Inferior parietal cortex (tissue), 1 donor: ENCODE measurements around the gene STARD3.
"Not testable (repeated sequence)": the region's sequence is repeated elsewhere in the genome, so short reads cannot be mapped to it uniquely, and the experiment has no call there.

Experiments used
- DNase-seq: peaks from one replicate; pipeline ENCODE4 v3.0.0-alpha.2; 2016; ENCODE audit errors: extremely low spot score

The STARD3 gene

DNA sequence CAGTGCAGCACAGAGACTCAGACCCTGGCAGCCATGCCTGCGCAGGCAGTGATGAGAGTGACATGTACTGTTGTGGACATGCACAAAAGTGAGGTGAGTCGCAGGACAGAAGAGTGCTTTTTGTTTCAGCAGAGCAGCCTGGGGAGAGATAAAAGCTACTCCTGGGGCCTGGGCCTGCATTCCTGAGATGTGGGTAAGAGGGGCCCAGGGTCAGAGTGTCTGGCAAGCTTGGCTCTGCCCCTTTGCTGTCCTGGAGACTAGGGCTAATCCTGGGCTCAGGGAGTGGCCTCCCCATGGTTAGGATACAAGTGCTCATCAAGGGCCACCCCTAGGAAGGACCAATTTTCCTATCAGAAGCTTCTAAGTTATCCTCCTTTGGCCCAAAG is 58.1 kb downstream of the STARD3 start:
- DNase-seq: no peak

DNA sequence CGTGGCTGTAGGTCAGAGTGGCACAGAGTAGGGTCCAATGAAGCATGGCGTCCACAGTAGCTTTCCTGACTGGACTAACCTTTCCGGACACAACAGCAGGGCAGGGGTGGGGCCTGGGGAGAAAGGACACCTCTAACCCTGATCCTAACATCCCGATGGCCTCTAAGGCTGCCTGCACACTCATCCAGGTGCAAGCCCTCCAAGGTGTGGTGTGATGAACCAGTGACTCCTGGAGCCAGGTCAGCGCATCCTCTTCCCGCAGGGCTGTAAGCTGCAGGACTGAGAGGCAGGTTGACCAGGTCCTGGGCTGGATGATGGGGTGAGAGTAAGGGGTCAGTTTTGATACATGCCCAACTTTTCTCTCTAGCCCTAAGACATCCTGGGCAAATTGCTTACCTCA is 59.8 kb downstream of the STARD3 start:
- no peak for DNase-seq

DNA sequence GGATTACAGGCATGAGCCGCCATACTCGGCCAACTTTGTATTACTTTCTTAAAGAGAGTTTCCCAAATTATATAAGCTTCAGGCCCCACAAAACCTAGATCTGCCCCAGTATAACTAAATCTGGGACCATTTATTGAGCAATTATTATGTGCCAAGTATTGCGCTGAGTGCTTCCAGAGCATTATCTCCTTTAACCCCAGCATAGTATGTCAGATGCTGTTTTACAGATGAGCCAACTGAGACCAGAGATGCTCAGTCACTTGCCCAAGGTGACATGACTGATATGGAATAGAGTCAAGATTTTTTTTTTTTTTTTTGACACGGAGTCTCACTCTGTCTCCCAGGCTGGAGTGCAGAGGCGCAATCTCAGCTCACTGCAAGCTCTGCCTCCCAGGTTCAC is 61.0 kb downstream of the STARD3 start:
- no peak for DNase-seq

DNA sequence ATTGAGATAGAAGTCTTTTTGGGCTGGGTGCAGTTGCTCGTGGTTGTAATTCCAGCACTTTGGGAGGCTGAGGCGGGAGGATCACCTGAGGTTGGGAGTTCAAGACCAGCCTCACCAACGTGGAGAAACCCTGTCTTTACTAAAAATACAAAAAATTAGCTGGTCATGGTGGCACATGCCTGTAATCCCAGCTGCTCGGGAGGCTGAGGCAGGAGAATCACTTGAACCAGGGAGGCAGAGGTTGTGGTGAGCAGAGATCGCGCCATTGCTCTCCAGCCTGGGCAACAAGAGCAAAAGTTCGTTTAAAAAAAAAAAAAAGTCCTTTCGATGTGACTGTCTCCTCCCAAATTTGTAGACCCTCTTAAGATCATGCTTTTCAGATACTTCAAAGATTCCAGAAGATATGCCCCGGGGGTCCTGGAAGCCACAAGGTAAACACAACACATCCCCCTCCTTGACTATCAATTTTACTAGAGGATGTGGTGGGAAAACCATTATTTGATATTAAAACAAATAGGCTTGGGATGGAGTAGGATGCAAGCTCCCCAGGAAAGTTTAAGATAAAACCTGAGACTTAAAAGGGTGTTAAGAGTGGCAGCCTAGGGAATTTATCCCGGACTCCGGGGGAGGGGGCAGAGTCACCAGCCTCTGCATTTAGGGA is 62.3 kb downstream of the STARD3 start:
- DNase-seq: not testable (repeated sequence)

DNA sequence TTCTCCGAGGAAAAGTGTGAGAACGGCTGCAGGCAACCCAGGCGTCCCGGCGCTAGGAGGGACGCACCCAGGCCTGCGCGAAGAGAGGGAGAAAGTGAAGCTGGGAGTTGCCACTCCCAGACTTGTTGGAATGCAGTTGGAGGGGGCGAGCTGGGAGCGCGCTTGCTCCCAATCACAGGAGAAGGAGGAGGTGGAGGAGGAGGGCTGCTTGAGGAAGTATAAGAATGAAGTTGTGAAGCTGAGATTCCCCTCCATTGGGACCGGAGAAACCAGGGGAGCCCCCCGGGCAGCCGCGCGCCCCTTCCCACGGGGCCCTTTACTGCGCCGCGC is 62.8 kb downstream of the STARD3 start, which contains the start of gene ERBB2:
ERBB2 (plus strand) TSS at position 247 of the 330 bp plus-strand sequence. CDS start 175 bp downstream, outside the sequence.
- DNase-seq: no peak

DNA sequence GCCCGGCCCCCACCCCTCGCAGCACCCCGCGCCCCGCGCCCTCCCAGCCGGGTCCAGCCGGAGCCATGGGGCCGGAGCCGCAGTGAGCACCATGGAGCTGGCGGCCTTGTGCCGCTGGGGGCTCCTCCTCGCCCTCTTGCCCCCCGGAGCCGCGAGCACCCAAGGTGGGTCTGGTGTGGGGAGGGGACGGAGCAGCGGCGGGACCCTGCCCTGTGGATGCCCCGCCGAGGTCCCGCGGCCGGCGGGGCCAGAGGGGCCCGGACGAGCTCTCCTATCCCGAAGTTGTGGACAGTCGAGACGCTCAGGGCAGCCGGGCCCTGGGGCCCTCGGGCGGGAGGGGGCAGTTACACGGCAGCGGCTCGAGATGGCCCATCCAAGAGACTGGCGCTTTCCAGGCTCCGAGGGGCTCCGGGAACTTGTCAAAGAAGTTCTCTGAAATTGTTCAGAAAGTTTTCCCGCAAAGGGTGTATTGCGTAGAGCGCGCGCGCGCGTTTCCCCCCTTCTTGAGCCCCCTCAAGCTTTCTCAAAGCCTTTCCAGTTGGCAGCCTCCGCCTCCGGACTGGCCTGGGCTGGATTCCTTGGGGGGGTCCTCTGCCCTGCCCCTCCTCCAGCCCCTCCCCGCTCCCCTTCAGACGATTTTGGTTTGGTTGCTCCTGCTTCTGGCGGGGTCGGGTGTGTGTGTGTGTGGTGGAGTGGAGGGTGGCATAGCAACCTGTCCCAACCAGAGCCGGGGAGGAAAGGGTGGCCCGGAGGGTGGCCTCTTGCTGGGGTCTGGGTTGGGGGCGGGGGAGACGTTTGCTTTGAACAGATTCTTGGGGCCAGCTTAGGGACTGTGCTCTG is 63.4 kb downstream of the STARD3 start:
- DNase-seq: no peak

DNA sequence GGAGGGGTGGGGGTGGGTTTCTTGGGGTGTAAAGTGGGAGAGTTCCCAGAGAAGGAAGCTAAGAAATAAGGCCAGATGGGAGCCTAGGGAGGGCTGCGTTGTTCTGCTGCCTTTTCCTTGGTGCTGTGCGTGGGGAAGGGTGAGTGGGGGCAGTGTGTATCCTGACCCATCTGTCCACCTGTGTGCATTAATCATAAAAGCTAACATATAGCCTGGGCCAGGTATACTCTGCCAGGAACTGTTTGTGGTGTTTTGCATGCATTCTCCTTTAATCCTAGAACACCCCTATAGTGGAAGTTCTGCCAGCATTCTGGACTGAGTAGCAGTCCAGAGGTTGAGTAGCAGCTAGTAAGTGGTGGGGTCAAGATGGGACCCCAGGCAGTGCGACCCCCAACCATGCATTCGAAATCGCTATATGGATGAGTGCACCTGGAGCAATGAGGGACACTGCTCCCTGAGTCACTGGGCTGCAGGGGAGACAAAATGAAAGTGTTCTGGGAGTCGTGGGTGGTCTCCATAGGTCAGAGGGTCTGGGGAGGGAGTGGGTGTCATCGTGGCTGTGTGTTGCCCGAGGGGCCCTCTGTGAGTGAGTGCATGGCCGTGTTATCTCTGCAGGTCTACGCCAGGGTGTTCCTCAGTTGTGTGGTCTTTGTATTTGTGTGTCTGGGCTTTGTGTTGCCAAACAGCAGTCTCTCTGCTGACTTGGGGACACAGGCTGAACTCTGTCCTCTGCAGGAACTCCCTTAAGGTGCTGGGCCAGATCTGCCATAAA is 64.3 kb downstream of the STARD3 start:
- DNase-seq: no peak

DNA sequence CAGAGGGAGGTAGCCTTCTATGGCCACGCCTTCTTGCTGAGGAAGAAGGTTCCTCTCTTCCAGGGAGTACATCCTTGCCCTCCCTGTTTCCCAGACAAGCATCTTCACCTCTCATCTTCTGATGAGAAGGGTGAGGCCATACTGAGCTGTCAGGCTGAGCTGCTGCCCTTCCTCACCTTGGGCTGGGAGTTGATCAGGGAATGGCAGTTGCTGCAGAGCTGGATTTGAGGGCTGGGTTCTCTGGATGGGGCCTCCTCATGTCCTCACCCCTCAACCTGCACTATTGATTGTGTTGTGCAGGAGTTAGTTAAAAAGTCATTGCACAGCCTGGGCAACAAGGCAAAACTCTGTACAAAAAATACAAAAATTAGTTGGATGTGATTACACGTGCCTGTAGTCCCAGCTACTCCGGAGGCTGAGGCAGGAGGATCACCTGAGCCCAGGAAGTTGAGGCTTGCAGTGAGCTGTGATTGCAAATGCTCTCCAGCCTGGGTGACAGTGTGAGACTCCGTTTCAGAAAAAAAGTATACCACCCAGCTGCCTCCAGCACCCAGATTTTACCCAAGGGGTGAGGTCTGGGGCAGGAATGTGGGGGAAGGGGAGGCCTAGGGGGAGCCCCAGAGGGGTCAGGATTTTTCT is 65.0 kb downstream of the STARD3 start:
- no peak for DNase-seq

DNA sequence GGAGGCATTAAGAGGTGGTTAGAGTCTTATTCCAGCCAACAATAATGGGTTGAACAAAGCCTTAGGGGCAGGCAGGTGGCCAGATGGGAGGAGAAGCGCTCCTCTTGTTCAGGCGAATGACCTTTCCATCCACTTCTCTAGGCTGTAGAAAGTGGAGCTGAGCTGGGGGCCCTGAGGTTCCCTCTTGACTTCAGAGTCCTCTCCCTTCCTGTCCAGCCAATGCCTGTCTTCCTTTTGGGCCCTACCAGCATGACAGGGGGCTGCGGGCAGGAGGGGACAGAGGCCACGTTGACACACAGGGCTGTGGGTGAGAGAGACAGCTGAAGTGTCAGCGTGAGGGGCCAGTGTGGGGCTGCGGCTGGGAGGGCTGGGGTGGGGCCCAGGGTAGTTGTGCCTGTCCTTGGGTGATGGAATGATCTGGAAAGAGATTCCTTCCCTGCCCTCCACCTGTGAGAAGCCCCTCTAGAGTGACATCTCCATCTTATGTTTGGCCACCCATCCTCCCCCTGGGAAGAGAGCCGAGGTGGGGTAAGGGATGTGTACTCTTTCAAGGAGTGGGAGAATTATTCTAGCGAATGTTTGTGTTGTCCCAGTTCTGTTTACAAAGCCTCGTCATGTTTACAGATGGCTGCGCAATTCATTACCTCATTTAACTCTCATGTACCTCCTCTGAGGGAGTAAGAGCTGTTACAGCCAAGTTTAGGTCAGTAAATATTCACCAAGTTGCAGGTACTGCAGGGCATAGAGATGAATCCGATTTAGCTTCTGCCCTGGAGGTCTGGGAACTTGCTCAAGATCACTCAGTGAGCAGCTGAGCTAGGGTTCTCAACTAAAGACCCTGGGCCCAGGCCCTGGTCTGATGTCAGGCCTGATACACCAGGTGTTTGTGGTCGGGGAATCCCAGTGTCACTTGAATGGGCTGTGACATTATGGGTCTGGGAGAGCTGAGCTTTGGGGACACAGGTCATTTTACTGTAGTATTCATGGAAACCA is 66.3 kb downstream of the STARD3 start:
- DNase-seq: no peak

DNA sequence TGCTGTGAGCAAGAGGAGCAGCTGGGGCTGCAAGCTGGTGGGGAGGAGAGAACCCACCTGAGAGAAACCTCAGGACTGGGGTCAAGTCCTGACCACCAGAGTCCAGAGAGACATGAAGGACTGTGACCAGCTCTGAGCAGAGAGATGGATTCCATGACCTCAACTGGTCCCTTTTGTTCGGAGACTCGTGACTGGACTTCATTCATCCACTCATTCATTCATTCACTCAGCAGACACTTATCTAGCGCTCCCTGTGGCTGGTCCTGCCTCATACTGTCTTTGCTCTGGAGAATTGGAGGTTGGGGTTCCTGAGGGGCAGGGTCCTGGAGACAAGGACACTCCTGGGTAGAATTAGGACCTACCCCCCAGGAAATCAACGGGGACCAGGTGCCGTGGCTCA is 67.0 kb downstream of the STARD3 start:
- DNase-seq: no peak

DNA sequence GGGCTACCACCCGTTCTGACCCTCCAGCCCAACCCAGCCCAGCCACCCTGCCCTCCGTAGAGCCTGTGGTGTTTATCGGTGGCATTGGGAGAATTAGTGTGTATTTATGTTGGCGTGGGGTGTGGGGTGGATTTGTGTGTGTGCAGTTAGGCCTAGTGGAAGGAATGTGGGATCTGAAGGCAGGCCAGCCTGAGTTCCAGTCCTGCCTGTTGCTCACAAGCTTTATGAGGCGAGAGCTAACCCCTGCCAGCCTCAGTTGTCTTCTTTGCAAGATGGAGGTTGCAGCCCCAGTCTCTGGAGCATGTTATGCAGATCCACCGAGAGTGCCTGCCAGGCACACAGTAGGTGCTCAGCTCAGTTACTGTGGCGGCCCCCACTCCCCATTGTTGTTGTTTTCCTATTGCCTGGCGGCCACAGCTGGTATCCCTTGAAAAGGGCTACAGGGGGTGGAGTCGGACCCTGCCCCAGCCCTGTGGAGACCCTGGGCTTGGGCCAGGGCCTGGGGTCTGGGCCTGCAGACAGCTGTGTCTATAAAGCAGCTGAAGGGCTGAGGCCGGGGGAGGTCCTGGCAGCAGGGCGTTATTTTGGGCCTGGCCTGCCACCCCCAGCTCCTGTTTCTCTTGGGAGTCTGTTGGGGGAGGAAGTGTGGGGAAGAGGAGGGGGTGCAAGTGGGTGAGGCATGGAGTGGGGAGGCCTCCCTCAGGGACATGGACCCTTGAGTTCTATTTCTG is 68.0 kb downstream of the STARD3 start:
- no peak for DNase-seq

DNA sequence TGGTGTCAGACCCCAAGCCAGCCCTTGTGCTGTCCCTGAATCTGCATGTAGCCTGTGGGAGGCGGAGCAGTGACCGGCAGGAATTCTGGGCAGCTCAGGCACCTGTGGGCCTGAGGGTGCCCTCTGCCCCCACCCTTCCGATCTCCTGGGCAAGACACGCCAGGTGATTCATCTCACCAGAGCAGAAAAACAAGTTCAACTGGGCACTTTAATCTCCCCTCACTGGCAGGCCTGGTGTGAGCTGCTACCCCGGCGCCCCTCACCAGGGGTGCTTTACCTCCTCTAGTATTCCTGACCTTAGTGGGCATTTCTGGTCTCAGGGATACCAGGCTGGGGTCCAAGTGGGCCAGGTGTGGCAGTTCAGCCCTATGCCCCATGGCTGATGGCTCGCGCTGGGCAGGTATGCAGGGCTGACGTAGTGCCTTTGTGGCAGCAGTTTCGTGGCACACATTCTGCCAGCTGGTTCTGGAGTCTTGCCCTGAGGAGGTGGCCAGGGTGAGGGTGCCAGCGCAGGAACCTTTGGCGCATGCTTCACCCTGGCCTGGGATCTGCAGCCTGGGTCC is 68.9 kb downstream of the STARD3 start:
- no peak for DNase-seq

DNA sequence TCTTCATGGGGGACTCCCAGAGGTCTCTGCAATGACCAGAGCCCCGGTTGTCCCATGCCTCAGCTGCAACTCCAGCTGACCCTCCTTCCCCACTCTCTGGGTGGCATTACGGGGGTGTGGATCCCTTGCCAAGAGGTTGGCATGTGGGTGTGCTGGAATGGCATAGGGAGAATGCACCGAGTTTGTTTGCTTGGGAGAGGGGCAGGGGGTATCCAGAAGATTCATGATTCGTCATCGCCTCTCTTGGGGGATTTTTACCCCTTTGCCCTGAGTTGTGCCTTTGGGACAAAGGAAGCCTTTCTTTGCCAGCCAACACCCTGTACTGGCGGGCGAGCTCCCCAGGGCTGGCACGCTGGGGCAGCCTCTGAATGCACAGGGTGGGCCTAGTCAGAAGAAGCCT is 69.4 kb downstream of the STARD3 start:
- DNase-seq: no peak

DNA sequence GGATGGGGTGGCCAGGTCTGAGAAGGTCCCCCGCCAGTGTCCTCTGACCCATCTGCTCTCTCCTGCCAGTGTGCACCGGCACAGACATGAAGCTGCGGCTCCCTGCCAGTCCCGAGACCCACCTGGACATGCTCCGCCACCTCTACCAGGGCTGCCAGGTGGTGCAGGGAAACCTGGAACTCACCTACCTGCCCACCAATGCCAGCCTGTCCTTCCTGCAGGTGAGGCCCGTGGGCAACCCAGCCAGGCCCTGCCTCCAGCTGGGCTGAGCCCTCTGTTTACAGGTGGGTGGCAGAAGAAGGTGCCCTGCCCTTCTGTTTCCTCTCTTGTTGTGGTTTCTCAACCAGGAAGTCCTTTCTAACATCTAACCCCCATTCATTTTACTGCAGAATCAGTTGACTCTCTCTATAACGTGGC is 70.0 kb downstream of the STARD3 start:
- no peak for DNase-seq

DNA sequence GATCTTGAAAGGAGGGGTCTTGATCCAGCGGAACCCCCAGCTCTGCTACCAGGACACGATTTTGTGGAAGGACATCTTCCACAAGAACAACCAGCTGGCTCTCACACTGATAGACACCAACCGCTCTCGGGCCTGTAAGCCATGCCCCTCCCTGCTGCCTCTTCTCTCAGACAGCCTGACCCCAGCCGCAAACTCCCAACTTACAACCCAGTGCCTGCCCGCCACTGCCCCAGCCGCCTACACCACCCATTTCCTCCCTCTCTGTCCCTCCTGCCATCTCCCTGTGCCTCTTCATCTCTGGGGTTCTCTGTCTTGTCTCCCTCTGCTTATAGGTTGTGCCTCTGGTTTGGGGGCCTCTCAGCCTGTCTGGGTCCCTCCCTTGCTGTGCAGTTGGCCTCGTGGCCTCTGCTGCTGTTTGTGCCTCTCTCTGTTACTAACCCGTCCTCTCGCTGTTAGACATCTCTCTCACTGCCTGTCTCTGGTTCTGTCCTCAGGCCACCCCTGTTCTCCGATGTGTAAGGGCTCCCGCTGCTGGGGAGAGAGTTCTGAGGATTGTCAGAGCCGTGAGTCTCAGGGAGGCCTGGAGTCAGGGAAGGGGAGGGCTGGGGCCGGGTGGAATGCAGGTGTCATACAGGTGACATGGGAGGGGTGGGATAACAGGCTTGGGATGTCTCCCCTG is 72.5 kb downstream of the STARD3 start:
- no peak for DNase-seq

DNA sequence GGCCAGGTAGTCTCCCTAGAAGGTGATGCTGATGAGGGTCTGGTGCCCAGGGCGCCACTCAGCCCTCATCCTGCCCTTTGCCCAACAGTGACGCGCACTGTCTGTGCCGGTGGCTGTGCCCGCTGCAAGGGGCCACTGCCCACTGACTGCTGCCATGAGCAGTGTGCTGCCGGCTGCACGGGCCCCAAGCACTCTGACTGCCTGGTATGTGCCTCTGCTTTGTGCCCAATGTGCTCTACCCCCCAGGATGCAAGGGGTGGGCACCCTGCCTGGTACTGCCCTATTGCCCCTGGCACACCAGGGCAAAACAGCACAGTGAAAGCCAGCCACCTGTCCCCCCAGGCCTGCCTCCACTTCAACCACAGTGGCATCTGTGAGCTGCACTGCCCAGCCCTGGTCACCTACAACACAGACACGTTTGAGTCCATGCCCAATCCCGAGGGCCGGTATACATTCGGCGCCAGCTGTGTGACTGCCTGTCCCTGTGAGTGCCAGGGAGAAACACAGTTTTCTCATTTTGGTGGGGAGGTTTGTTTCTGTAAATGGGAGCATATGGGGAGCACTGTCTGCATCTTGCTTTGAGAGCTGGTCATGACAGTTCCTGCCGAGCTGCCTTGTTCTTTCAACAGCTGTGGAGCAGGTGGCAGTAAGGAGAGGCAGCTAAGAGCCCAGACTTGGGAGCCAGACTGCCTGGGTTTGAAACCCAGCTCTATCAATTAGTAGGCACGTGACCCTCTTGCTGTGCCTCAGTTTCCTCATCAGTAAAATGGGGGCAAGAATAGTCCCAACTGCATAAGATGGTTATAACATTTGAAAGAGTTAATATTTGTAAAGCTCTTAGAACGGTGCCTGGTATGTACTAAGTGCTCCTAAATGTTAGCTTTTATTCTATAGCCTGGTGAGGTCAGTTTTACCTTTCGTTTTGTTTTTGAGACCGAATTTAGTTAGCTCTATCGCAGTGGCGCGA is 73.3 kb downstream of the STARD3 start:
- no peak for DNase-seq

DNA sequence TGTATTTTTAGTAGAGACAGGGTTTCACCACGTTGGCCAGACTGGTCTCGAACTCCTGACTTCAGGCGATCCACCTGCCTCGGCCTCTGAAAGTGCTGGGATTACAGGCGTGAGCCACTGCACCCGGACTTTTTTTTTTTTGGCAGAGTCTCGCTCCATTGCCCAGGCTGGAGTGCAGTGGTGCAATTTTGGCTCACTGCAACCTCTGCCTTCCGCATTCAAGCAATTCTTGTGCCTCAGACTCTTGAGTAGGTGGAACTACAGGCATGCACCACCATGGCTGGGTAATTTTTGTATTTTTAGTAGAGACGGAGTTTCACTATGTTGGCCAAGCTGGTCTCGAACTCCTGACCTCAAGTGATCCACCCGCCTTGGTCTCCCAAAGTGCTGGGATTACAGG is 74.1 kb downstream of the STARD3 start:
- not testable (repeated sequence) for DNase-seq

DNA sequence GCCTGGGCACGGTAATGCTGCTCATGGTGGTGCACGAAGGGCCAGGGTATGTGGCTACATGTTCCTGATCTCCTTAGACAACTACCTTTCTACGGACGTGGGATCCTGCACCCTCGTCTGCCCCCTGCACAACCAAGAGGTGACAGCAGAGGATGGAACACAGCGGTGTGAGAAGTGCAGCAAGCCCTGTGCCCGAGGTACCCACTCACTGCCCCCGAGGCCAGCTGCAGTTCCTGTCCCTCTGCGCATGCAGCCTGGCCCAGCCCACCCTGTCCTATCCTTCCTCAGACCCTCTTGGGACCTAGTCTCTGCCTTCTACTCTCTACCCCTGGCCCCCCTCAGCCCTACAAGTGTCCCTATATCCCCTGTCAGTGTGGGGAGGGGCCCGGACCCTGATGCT is 74.9 kb downstream of the STARD3 start:
- DNase-seq: no peak
